Suprapubic skin (tissue), 3 donors: ENCODE data around the gene IL23R.

Experiments used
- POLR2AphosphoS5 ChIP-seq, 3 donors: sonication (generic); formaldehyde crosslinking; IDR thresholded peaks; one replicate each; pipeline ENCODE4 v1.6.1; 2017; ENCODE audit warnings: antibody characterized with exemption in 3 of 3
- TF ChIP-seq, protein P1 (sequence below), 2 donors: fragments of 200-600 bp in 1 of 2; fragments of 450-650 bp in 1 of 2; sonication (generic) in 1 of 2; IDR thresholded peaks; one replicate each; pipeline ENCODE4 v1.5.1; 2016 to 2019; ENCODE audit warnings: antibody characterized with exemption in 2 of 2, mild to moderate bottlenecking in 1 of 2, moderate library complexity in 1 of 2

DNA sequence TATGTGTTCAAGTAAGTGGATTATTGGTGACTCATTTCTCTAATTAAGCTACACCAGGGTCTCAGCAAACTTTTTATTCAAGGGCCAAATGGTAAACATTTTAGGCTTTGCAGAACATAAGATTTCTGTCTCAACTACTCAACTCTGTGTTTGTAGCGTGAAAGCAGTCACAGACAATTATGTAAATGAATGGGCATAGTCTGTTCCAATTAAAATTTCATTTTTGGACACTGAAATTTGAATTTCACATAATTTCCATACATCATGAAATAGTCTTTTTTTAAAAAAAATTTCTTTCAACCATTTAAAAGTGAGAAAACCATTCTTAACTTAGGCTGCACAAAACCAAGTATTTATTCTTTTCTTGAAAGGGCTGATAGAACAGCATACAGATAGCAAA is 50.1 kb downstream of the IL23R start:
- TF ChIP-seq, protein P1, sequence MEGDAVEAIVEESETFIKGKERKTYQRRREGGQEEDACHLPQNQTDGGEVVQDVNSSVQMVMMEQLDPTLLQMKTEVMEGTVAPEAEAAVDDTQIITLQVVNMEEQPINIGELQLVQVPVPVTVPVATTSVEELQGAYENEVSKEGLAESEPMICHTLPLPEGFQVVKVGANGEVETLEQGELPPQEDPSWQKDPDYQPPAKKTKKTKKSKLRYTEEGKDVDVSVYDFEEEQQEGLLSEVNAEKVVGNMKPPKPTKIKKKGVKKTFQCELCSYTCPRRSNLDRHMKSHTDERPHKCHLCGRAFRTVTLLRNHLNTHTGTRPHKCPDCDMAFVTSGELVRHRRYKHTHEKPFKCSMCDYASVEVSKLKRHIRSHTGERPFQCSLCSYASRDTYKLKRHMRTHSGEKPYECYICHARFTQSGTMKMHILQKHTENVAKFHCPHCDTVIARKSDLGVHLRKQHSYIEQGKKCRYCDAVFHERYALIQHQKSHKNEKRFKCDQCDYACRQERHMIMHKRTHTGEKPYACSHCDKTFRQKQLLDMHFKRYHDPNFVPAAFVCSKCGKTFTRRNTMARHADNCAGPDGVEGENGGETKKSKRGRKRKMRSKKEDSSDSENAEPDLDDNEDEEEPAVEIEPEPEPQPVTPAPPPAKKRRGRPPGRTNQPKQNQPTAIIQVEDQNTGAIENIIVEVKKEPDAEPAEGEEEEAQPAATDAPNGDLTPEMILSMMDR (IDR thresholded peaks at IDR 0.05): no peak
- TF ChIP-seq POLR2AphosphoS5 (IDR thresholded peaks at IDR 0.05): no peak
